Frontal cortex (tissue), 4 donors: ENCODE results near the gene DNASE1L3. TPM values are rescaled to one million over a fixed set of nuclear protein-coding genes. Genes with fewer than 3 reads are reported as not detected.
A peak's percentile ranks its signal among the peaks of the same experiment; 100 is the strongest.
"Not testable (repeated sequence)": the region's sequence is repeated elsewhere in the genome, so short reads cannot be mapped to it uniquely, and the experiment has no call there.

Source experiments
- DNase-seq, 2 donors: peaks; one replicate each; pipeline ENCODE4 v3.0.0; 2012; ENCODE audit warnings: low spot score in 2 of 2
- FAIRE-seq: peaks from 2 replicates; lab custom pipeline; 2012; peaks lifted over from hg19 to GRCh38; lab: Jason Lieb, UNC
- total RNA-seq: library from RNA; depleted of rRNA; stranded (reverse); fragments of >200 nt; gene quantifications from one replicate; pipeline ENCODE4 v1.2.3, GENCODE V29; 2014
- donor health status: control.
- donor health status: control.
- donor health status: control.

DNASE1L3 gene
- total RNA-seq, 1 donor from 2014 or later, result 0.41 TPM

- DNase-seq (peak in 1 of 2 donors; percentile 12), FAIRE-seq (no peak)
These were observed 25.9 kb upstream of the DNASE1L3 start for GRCh38 chr3:58236527-58237237.

- FAIRE-seq (no peak), DNase-seq (no peak)
These were observed 25.2 kb upstream of the DNASE1L3 start for GRCh38 chr3:58235970-58236369.

GRCh38 chr3:58234516-58234931, 23.8 kb upstream of the DNASE1L3 start:
- DNase-seq (no peak), FAIRE-seq (no peak)

GRCh38 chr3:58231666-58232065, 20.9 kb upstream of the DNASE1L3 start:
- no peak for DNase-seq
- no peak for FAIRE-seq

- DNase-seq (no peak), FAIRE-seq (no peak)
These were observed 20.2 kb upstream of the DNASE1L3 start for GRCh38 chr3:58230876-58231552.

GRCh38 chr3:58227933-58228332, 17.2 kb upstream of the DNASE1L3 start:
- not testable (repeated sequence) for DNase-seq, FAIRE-seq

GRCh38 chr3:58223855-58224254, 13.1 kb upstream of the DNASE1L3 start:
- FAIRE-seq (no peak), DNase-seq (no peak)

GRCh38 chr3:58222161-58222724, 11.5 kb upstream of the DNASE1L3 start:
- FAIRE-seq (no peak), DNase-seq (no peak)

GRCh38 chr3:58218904-58219303, 8.1 kb upstream of the DNASE1L3 start:
- no peak for FAIRE-seq
- DNase-seq, result no peak

GRCh38 chr3:58217209-58217811, 6.5 kb upstream of the DNASE1L3 start:
- DNase-seq (peak; percentile 20 to 57), FAIRE-seq (no peak)

- DNase-seq (no peak), FAIRE-seq (no peak)
These were observed 5.9 kb upstream of the DNASE1L3 start for GRCh38 chr3:58216496-58217195.

GRCh38 chr3:58215317-58216025, 4.7 kb upstream of the DNASE1L3 start:
- no peak for DNase-seq
- no peak for FAIRE-seq

GRCh38 chr3:58214484-58215316, 3.9 kb upstream of the DNASE1L3 start:
- DNase-seq (no peak), FAIRE-seq (no peak)

- DNase-seq, result no peak
These were observed 839 bp downstream of the DNASE1L3 start for GRCh38 chr3:58209933-58210332.

GRCh38 chr3:58207954-58208353, 2.8 kb downstream of the DNASE1L3 start:
- DNase-seq (no peak), FAIRE-seq (no peak)

More at GRCh38 chr3:58209933-58210332, 839 bp downstream of the DNASE1L3 start:
- no peak for FAIRE-seq

GRCh38 chr3:58206406-58207011, 4.3 kb downstream of the DNASE1L3 start:
- no peak for FAIRE-seq
- DNase-seq, result no peak

GRCh38 chr3:58205981-58206380, 4.8 kb downstream of the DNASE1L3 start:
- FAIRE-seq (no peak), DNase-seq (no peak)

- DNase-seq (no peak), FAIRE-seq (no peak)
These were observed 6.1 kb downstream of the DNASE1L3 start for GRCh38 chr3:58204720-58205119.
